Coronary artery (tissue), 2 donors: ENCODE data around the gene TMEM69.
"Not testable (repeated sequence)": the region's sequence is repeated elsewhere in the genome, so short reads cannot be mapped to it uniquely, and the experiment has no call there.

Experiments
- DNase-seq: peaks from one replicate; pipeline ENCODE4 v3.0.0-alpha.2; 2017; ENCODE audit warnings: low spot score
- H3K27ac ChIP-seq, 2 donors: fragments of 200-600 bp; sonication (generic); one replicate each; pipeline ENCODE4 v1.5.1; 2016 to 2019
- H3K4me3 ChIP-seq: fragments of 200-600 bp; sonication (generic); 2 replicates; pipeline ENCODE4 v1.5.1; 2016; ENCODE audit warnings: mild to moderate bottlenecking, moderate library complexity
- CTCF ChIP-seq: fragments of 200-600 bp; sonication (generic); IDR thresholded peaks from one replicate; pipeline ENCODE4 v1.5.1; 2019; ENCODE audit warnings: antibody characterized with exemption

Gene TMEM69

GRCh38 chr1:45667321-45668111, 20.5 kb upstream of the TMEM69 start:
- no peak for DNase-seq
- Histone ChIP-seq H3K27ac (no peak overlapping the region), H3K4me3 (no peak overlapping the region)
- TF ChIP-seq CTCF = no peak

- H3K27ac ChIP-seq = no peak overlapping the region
- DNase-seq = no peak
- H3K4me3 ChIP-seq = no peak overlapping the region
- TF ChIP-seq CTCF = no peak
These were observed 19.5 kb upstream of the TMEM69 start for GRCh38 chr1:45668526-45668925.

- no peak for DNase-seq
- no peak for TF ChIP-seq CTCF
- H3K27ac ChIP-seq = peak overlapping the region in 1 of 2 donors; percentile 18
- peak overlapping the region; percentile 4 for H3K4me3 ChIP-seq
These were observed 18.6 kb upstream of the TMEM69 start for GRCh38 chr1:45669379-45669778.

- Histone ChIP-seq H3K4me3 (no peak overlapping the region), H3K27ac (no peak overlapping the region)
- DNase-seq = no peak
- no peak for TF ChIP-seq CTCF
These were observed 17.9 kb upstream of the TMEM69 start for GRCh38 chr1:45669859-45670655.

GRCh38 chr1:45673956-45674355, 14.0 kb upstream of the TMEM69 start:
- Histone ChIP-seq H3K27ac (no peak overlapping the region), H3K4me3 (no peak overlapping the region)
- no peak for DNase-seq
- TF ChIP-seq CTCF = no peak

- Histone ChIP-seq H3K4me3 (no peak overlapping the region), H3K27ac (no peak overlapping the region)
- no peak for DNase-seq
- TF ChIP-seq CTCF = no peak
These were observed 13.5 kb upstream of the TMEM69 start for GRCh38 chr1:45674478-45674877.

GRCh38 chr1:45676553-45676952, 11.4 kb upstream of the TMEM69 start:
- H3K27ac ChIP-seq, H3K4me3 ChIP-seq, DNase-seq: not testable (repeated sequence)
